Karpas-422 (cell line): ENCODE data around the gene GPR137. TPM values are rescaled to one million over a fixed set of nuclear protein-coding genes. Genes with fewer than 3 reads are reported as not detected.
"Not testable (repeated sequence)": the region's sequence is repeated elsewhere in the genome, so short reads cannot be mapped to it uniquely, and the experiment has no call there.

Source experiments
- DNase-seq: peaks from one replicate; pipeline ENCODE4 v3.0.0-alpha.2; 2015
- H2AFZ ChIP-seq: fragments of 200-600 bp; sonication (generic); 2 replicates; pipeline ENCODE4 v1.6.1; 2014; ENCODE audit warnings: antibody characterized with exemption, low read length, mixed read lengths
- H3K27ac ChIP-seq: fragments of 200-600 bp; sonication (generic); 2 replicates; pipeline ENCODE4 v1.5.1; 2014; ENCODE audit warnings: mild to moderate bottlenecking, low read length, moderate library complexity
- H3K27me3 ChIP-seq: fragments of 200-600 bp; sonication (generic); 2 replicates; pipeline ENCODE4 v1.6.1; 2014; ENCODE audit warnings: low read length, mixed read lengths
- H3K36me3 ChIP-seq: fragments of 200-600 bp; sonication (generic); 2 replicates; pipeline ENCODE4 v1.6.1; 2014; ENCODE audit warnings: low read length, mixed read lengths; ENCODE audit not compliant: insufficient read depth
- H3K4me1 ChIP-seq: fragments of 200-600 bp; sonication (generic); 2 replicates; pipeline ENCODE4 v1.6.1; 2014; ENCODE audit warnings: mild to moderate bottlenecking, low read length, mixed read lengths
- H3K4me2 ChIP-seq: fragments of 200-600 bp; sonication (generic); 2 replicates; pipeline ENCODE4 v1.6.1; 2014; ENCODE audit warnings: low read length, low read depth, mild to moderate bottlenecking; ENCODE audit not compliant: poor library complexity, severe bottlenecking
- H3K4me3 ChIP-seq: fragments of 200-600 bp; sonication (generic); 2 replicates; pipeline ENCODE4 v1.5.1; 2014; ENCODE audit warnings: mild to moderate bottlenecking, antibody characterized with exemption, low read length, mixed read lengths
- H3K79me2 ChIP-seq: fragments of 200-600 bp; sonication (generic); 2 replicates; pipeline ENCODE4 v1.6.1; 2014; ENCODE audit warnings: mild to moderate bottlenecking, low read length, mixed read lengths
- H3K9ac ChIP-seq: fragments of 200-600 bp; sonication (generic); 2 replicates; pipeline ENCODE4 v1.6.0; 2014; ENCODE audit warnings: low read length
- H3K9me2 ChIP-seq: fragments of 200-600 bp; sonication (generic), shearing (Covaris generic); replicated peaks from 2 replicates; pipeline ENCODE4 v1.6.0; 2014; ENCODE audit warnings: mild to moderate bottlenecking, low read length, moderate library complexity; ENCODE audit not compliant: insufficient read depth
- H3K9me3 ChIP-seq: fragments of 300-700, 200-600 bp; sonication (generic); 2 replicates; pipeline ENCODE4 v1.6.1; 2014; ENCODE audit warnings: low read length, mixed read lengths
- H4K20me1 ChIP-seq: fragments of 200-600 bp; sonication (generic); 2 replicates; pipeline ENCODE4 v1.6.1; 2014; ENCODE audit warnings: mild to moderate bottlenecking, antibody characterized with exemption, low read length, low read depth; ENCODE audit not compliant: insufficient read depth
- total RNA-seq: library from RNA; depleted of rRNA; stranded (reverse); fragments of >200 nt; shearing (Covaris generic); gene quantifications from 2 replicates; pipeline ENCODE4 v1.2.3, GENCODE V29; 2014; ENCODE audit warnings: low replicate concordance

The GPR137 gene
- total RNA-seq, 1 experiment from 2014 or later, result 10.8 TPM

GRCh38 chr11:64305691-64306562 is 20.3 kb downstream of the GPR137 start:
- Histone ChIP-seq H3K27ac (peak overlapping the region; percentile 45), H3K79me2 (peaks cover 32% of the 10 kb centered on the region), H3K9me3 (no peaks in the 10 kb centered on the region), H3K9me2 (no peaks in the 10 kb centered on the region), H2AFZ (no peak overlapping the region), H3K27me3 (no peaks in the 10 kb centered on the region), H3K4me1 (peaks cover 30% of the 10 kb centered on the region), H3K9ac (peak overlapping the region; percentile 85), H3K4me2 (peak overlapping the region; percentile 82), H3K36me3 (peaks cover 7% of the 10 kb centered on the region; the same call in 1 of the 2 replicates), H3K4me3 (peak overlapping the region; percentile 77), H4K20me1 (peaks cover 8% of the 10 kb centered on the region; the same call in 1 of the 2 replicates)
- DNase-seq, result peak; percentile 88

- Histone ChIP-seq H3K36me3 (peaks cover 7% of the 10 kb centered on the region; the same call in 1 of the 2 replicates), H3K9me2 (no peaks in the 10 kb centered on the region), H3K4me3 (peak overlapping the region; percentile 77), H3K4me1 (peaks cover 30% of the 10 kb centered on the region), H3K27me3 (no peaks in the 10 kb centered on the region), H4K20me1 (peaks cover 8% of the 10 kb centered on the region; the same call in 1 of the 2 replicates), H2AFZ (no peak overlapping the region), H3K9ac (peak overlapping the region; percentile 85), H3K27ac (peak overlapping the region; percentile 45), H3K79me2 (peaks cover 35% of the 10 kb centered on the region), H3K4me2 (peak overlapping the region; percentile 82), H3K9me3 (no peaks in the 10 kb centered on the region)
- DNase-seq, result no peak
These were observed 20.9 kb downstream of the GPR137 start for GRCh38 chr11:64306563-64306875.

- H3K4me2 ChIP-seq, result peak overlapping the region; percentile 82
- H3K36me3 ChIP-seq, result peaks cover 7% of the 10 kb centered on the region; the same call in 1 of the 2 replicates
- no peaks in the 10 kb centered on the region for H3K9me2 ChIP-seq
- H2AFZ ChIP-seq, result no peak overlapping the region
- H3K4me3 ChIP-seq, result peak overlapping the region; percentile 77
- no peaks in the 10 kb centered on the region for H3K27me3 ChIP-seq
- H3K79me2 ChIP-seq, result peaks cover 35% of the 10 kb centered on the region
- peaks cover 8% of the 10 kb centered on the region; the same call in 1 of the 2 replicates for H4K20me1 ChIP-seq
- peak overlapping the region; percentile 45 for H3K27ac ChIP-seq
- H3K9me3 ChIP-seq, result no peaks in the 10 kb centered on the region
- peaks cover 30% of the 10 kb centered on the region for H3K4me1 ChIP-seq
- peak overlapping the region; percentile 85 for H3K9ac ChIP-seq
- DNase-seq, result no peak
These were observed 21.4 kb downstream of the GPR137 start for GRCh38 chr11:64306876-64307622.

GRCh38 chr11:64307795-64308194 is 22.1 kb downstream of the GPR137 start:
- Histone ChIP-seq H3K27ac (peak overlapping the region; percentile 45; the same call in 1 of the 2 replicates), H3K4me1 (peaks cover 32% of the 10 kb centered on the region), H3K79me2 (peaks cover 38% of the 10 kb centered on the region), H3K9ac (peak overlapping the region; percentile 85; the same call in 1 of the 2 replicates)
- H2AFZ ChIP-seq, H3K9me3 ChIP-seq, H3K27me3 ChIP-seq, H3K36me3 ChIP-seq, DNase-seq, H3K4me2 ChIP-seq, H4K20me1 ChIP-seq, H3K4me3 ChIP-seq, H3K9me2 ChIP-seq: not testable (repeated sequence)

GRCh38 chr11:64312947-64313346 is 27.3 kb downstream of the GPR137 start:
- Histone ChIP-seq H3K36me3 (peaks cover 6% of the 10 kb centered on the region; the same call in 1 of the 2 replicates), H3K4me3 (no peak overlapping the region), H4K20me1 (0 out of 2 replicates have a peak, but pooled peaks cover 5% of the 10 kb centered on the region), H3K9me2 (no peaks in the 10 kb centered on the region), H3K79me2 (peaks cover 18% of the 10 kb centered on the region), H3K27me3 (no peaks in the 10 kb centered on the region), H3K4me2 (no peak overlapping the region), H3K27ac (no peak overlapping the region), H3K9ac (0 out of 2 replicates have a peak overlapping the region, but pooled peaks have one; percentile 20), H2AFZ (no peak overlapping the region), H3K4me1 (peaks cover 34% of the 10 kb centered on the region), H3K9me3 (no peaks in the 10 kb centered on the region)
- DNase-seq, result no peak

- H2AFZ ChIP-seq, result no peak overlapping the region
- H4K20me1 ChIP-seq, result 0 out of 2 replicates have a peak, but pooled peaks cover 5% of the 10 kb centered on the region
- 0 out of 2 replicates have a peak overlapping the region, but pooled peaks have one; percentile 20 for H3K9ac ChIP-seq
- peaks cover 5% of the 10 kb centered on the region; the same call in 1 of the 2 replicates for H3K36me3 ChIP-seq
- peaks cover 20% of the 10 kb centered on the region for H3K79me2 ChIP-seq
- DNase-seq, result no peak
- H3K4me3 ChIP-seq, result no peak overlapping the region
- H3K9me3 ChIP-seq, result no peaks in the 10 kb centered on the region
- no peak overlapping the region for H3K4me2 ChIP-seq
- no peak overlapping the region for H3K27ac ChIP-seq
- H3K27me3 ChIP-seq, result no peaks in the 10 kb centered on the region
- H3K4me1 ChIP-seq, result peaks cover 34% of the 10 kb centered on the region
- no peaks in the 10 kb centered on the region for H3K9me2 ChIP-seq
These were observed 28.0 kb downstream of the GPR137 start for GRCh38 chr11:64313491-64314145.

- H3K9ac ChIP-seq, result no peak overlapping the region
- no peak overlapping the region for H3K4me2 ChIP-seq
- H3K27ac ChIP-seq, result no peak overlapping the region
- H3K4me3 ChIP-seq, result no peak overlapping the region
- peaks cover 5% of the 10 kb centered on the region; the same call in 1 of the 2 replicates for H3K36me3 ChIP-seq
- H3K79me2 ChIP-seq, result peaks cover 24% of the 10 kb centered on the region
- H4K20me1 ChIP-seq, result 0 out of 2 replicates have a peak, but pooled peaks cover 5% of the 10 kb centered on the region
- no peaks in the 10 kb centered on the region for H3K9me3 ChIP-seq
- H3K4me1 ChIP-seq, result peaks cover 40% of the 10 kb centered on the region
- no peak for DNase-seq
- H2AFZ ChIP-seq, result no peak overlapping the region
- H3K9me2 ChIP-seq, result no peaks in the 10 kb centered on the region
- H3K27me3 ChIP-seq, result no peaks in the 10 kb centered on the region
These were observed 28.6 kb downstream of the GPR137 start for GRCh38 chr11:64314146-64314804.
